LNCaP clone FGC (cell line): Measurements from ENCODE around the gene CDK9.

Experiments used
- DNase-seq: peaks from one replicate; pipeline ENCODE4 v3.0.0-alpha.2; 2011; ENCODE audit warnings: low read depth
- H3K4me3 ChIP-seq: 2 replicates; pipeline ENCODE4 v1.5.1; 2011; ENCODE audit warnings: mild to moderate bottlenecking, low read depth, low read length, control low read depth
- CTCF ChIP-seq: IDR thresholded peaks from 2 replicates; pipeline ENCODE4 v1.5.1; 2012; ENCODE audit warnings: mild to moderate bottlenecking; ENCODE audit not compliant: control insufficient read depth, insufficient read depth; ENCODE audit errors: extremely low read depth

Gene CDK9

GRCh38 chr9:127808347-127809001 is 22.6 kb downstream of the CDK9 start:
- no peak for DNase-seq
- H3K4me3 ChIP-seq: no peak overlapping the region
- TF ChIP-seq CTCF: no peak

- TF ChIP-seq CTCF: no peak
- DNase-seq: no peak
- H3K4me3 ChIP-seq: no peak overlapping the region
Observed at GRCh38 chr9:127809002-127809539, 23.2 kb downstream of the CDK9 start.

GRCh38 chr9:127809540-127810377 is 23.9 kb downstream of the CDK9 start:
- DNase-seq: no peak
- TF ChIP-seq CTCF: no peak
- no peak overlapping the region for H3K4me3 ChIP-seq

GRCh38 chr9:127810378-127811187 is 24.7 kb downstream of the CDK9 start:
- TF ChIP-seq CTCF: no peak
- no peak for DNase-seq
- no peak overlapping the region for H3K4me3 ChIP-seq

GRCh38 chr9:127812011-127812410 is 26.2 kb downstream of the CDK9 start:
- DNase-seq: no peak

More at GRCh38 chr9:127812011-127812410, 26.2 kb downstream of the CDK9 start:
- TF ChIP-seq CTCF: no peak
- H3K4me3 ChIP-seq: no peak overlapping the region
